ENCODE results near the gene B4GALT3.

Gene B4GALT3

DNA sequence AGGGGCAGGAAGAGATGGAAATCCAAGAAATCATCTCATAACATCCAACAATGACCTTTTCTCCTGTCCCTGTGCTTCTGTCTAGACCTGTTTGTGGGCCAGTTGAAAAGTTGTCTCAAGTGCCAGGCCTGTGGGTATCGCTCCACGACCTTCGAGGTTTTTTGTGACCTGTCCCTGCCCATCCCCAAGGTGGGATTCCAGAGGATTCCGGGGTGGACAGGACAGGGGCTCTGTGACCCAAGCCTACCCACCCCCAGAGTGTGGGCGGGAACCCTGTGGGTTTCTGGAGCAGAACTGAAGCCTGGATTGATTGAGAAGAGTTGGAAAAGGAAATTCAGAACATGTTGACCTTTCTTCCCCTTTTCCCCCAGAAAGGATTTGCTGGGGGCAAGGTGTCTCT is 13.5 kb downstream of the B4GALT3 start:
- DNase-seq (ENCODE audit: low read depth in 2 of 2): no peak

DNA sequence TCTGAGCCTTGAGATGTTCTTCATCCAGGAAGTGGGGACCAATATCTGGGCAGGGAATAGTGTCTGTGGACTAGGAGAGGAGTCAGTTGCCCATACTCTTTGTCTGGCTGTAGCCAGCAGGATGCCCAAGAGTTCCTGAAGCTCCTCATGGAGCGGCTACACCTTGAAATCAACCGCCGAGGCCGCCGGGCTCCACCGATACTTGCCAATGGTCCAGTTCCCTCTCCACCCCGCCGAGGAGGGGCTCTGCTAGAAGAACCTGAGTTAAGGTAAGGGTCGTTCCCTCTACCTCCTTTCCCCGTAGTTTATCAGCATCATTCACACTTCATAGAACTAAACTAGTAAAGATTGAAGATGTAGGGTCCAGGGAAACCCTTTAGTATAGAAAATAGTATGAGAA is 14.5 kb downstream of the B4GALT3 start:
- DNase-seq (ENCODE audit: low read depth in 2 of 2): no peak

GRCh38 chr1:161162052-161162451 is 15.3 kb downstream of the B4GALT3 start:
- DNase-seq (ENCODE audit: low read depth in 2 of 2): no peak

- no peak for DNase-seq (ENCODE audit: low read depth in 2 of 2)
Observed at GRCh38 chr1:161161652-161162051, 15.7 kb downstream of the B4GALT3 start.

DNA sequence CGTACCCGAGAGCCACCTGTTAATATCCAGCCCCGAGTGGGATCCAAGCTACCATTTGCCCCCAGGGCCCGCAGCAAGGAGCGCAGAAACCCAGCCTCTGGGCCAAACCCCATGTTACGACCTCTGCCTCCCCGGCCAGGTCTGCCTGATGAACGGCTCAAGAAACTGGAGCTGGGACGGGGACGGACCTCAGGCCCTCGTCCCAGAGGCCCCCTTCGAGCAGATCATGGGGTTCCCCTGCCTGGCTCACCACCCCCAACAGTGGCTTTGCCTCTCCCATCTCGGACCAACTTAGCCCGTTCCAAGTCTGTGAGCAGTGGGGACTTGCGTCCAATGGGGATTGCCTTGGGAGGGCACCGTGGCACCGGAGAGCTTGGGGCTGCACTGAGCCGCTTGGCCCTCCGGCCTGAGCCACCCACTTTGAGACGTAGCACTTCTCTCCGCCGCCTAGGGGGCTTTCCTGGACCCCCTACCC is 16.6 kb downstream of the B4GALT3 start:
- no peak for DNase-seq (ENCODE audit: low read depth in 2 of 2)

GRCh38 chr1:161159913-161160243 is 17.4 kb downstream of the B4GALT3 start:
- DNase-seq (ENCODE audit: low read depth in 2 of 2): no peak

DNA sequence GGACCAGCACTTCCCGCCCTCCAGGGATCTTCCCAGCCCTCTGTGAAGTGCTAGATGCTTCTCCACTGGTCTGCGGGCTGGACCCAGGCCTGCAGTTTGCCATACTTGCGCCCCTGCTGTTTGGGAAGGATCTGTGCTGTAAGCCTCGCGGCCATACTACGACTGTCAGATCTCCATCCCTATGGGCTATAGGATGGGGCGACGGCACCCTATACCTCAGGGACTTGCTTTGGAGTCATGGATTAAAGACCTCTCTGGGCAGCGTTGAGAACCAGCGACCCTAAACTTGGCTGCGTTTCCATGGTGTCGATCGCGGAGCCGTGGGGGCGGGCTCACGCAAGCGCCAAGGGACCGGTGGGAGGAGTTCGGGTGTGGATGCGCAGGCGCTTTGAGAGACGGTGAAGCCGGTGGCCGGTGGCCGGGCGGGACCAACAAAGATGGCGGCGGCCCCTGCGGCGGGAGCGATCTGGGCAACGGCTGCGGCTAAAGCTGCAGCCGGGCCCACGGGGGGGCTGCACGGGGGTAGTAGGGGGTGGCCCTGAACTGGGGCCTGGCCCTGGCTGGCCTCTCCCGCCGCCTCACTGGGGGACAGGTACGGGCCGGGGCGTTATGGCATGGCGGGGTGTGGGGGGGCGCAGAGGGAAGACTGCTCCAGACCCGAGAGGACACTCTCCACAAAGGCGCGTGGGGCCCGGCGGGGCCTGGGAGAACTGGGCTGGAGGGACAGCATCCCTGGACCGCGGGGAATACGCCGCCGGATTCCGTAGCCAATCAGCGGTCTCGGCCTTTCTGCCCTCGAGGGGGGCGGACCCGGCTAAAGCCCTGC is 18.0 kb downstream of the B4GALT3 start, which contains the start of gene USP21:
TSS of gene USP21 (plus strand) at position 414 of the 826 bp plus-strand sequence. CDS start 1,141 bp downstream, outside the sequence.
- peak; percentile 63 for DNase-seq (ENCODE audit: low read depth in 2 of 2)

GRCh38 chr1:161158316-161159010 is 18.8 kb downstream of the B4GALT3 start:
- DNase-seq (ENCODE audit: low read depth in 2 of 2): no peak

DNA sequence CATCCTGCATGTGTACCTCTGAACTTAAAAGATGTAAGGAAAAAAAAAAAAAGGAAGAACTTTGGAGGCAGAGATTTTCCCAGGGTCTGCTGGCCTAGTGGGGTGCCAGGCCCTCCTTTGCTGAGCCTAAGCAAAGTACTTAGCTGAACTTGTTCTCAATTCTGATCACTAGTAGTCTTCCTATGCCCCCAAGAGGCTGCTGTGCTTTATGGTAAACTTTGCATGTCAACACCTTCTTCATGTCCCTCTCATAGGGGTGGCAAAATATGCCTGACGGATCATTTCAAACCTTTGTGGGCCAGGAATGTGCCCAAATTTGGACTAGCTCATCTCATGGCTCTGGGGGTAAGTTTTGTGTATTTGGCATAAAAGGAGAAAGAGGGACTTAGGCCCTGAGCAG is 19.4 kb downstream of the B4GALT3 start:
- DNase-seq (ENCODE audit: low read depth in 2 of 2): no peak

DNA sequence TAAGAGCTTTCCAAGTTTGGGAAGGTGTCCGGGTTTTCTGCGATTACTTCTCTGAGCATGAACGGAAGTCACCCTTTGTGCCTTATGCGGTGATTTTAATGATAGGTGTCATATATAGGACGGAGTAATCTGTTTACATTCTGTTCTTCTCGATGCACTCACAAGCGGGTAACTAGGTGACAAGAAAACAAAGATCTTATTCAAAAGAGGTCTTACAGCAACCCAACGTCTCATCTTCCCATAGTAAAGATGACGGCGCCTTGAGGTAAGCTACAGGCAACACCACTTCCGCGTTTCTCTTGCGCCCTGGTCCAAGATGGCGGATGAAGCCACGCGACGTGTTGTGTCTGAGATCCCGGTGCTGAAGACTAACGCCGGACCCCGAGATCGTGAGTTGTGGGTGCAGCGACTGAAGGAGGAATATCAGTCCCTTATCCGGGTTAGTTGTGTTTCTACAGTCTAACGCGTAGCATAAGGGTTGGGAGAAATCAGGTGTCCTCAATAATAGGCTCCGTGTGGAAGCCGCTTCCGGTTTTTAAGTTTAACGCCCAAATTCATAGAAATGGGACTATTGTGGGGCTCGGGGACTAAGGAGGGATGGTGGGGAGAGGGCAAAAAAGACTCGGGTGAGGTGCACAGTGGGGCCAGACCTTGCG is 23.5 kb downstream of the B4GALT3 start, which contains the start of gene UFC1:
TSS of gene UFC1 (plus strand) at position 297 of the 656 bp plus-strand sequence. CDS start at position 317, 20 bp downstream.
- peak; percentile 67 to 73 for DNase-seq (ENCODE audit: low read depth in 2 of 2)

DNA sequence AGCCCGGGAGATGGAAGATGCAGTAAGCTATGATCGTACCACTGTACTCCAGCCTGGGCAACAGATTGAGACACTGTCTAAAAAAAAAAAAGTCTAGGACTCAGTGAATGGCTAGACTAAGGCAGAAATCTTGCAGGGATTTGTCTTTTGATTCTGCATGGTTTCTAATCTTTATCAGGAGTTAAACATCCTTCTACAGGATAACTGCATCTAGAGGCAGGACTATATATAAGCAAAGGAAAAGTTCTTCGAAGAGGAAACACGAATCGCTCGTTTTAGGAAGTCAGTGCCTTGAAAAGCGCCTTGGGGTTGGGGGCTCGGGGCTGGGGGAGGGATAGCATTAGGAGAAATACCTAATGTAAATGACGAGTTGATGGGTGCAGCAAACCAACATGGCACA is 24.1 kb downstream of the B4GALT3 start:
- DNase-seq (ENCODE audit: low read depth in 2 of 2): no peak

DNA sequence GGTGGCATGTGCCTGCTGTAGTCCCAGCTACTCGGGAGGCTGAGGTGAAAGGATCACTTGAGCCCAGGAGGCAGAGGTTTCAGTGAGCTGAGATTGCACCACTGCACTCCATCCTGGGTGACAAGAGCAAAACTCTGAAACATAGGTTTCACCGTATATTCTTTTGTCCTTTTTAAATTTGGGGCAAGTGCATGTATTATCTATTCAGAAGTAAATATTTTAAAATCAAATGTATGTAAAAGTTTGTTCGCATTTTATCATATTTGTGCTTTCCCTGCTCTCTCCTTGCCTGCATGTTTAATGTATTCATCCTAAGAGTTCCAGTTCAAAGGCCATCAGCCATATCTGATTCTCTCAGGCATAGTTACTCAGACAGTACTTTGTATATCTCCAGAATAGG is 31.5 kb downstream of the B4GALT3 start:
- DNase-seq (ENCODE audit: low read depth in 2 of 2): no peak

GRCh38 chr1:161140755-161141400 is 36.4 kb downstream of the B4GALT3 start:
- DNase-seq (ENCODE audit: low read depth in 2 of 2): no peak

- no peak for DNase-seq (ENCODE audit: low read depth in 2 of 2)
Observed at GRCh38 chr1:161139766-161140165, 37.5 kb downstream of the B4GALT3 start.

DNA sequence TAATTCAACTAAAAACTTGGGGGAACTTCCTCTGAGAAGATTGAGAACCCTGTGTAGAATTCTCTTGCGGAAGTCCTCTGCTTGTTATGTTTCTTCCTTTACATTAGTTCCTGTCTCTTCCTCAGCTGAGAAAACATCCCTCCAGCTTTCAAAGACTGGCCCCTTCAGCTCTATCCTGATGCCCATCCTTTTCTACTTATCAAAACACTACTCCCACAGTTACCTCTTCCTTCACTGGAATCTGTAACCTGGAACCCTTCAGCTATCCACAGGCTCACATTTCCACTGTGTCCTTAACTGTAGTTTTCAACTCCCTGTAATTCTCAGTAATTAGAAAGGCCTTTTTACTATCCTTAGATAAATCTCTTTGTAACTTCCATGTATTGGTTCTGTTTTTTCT is 38.9 kb downstream of the B4GALT3 start:
- no peak for DNase-seq (ENCODE audit: low read depth in 2 of 2)

GRCh38 chr1:161137881-161138280 is 39.4 kb downstream of the B4GALT3 start:
- no peak for DNase-seq (ENCODE audit: low read depth in 2 of 2)

- no peak for DNase-seq (ENCODE audit: low read depth in 2 of 2)
Observed at GRCh38 chr1:161133220-161133740, 44.0 kb downstream of the B4GALT3 start.

DNA sequence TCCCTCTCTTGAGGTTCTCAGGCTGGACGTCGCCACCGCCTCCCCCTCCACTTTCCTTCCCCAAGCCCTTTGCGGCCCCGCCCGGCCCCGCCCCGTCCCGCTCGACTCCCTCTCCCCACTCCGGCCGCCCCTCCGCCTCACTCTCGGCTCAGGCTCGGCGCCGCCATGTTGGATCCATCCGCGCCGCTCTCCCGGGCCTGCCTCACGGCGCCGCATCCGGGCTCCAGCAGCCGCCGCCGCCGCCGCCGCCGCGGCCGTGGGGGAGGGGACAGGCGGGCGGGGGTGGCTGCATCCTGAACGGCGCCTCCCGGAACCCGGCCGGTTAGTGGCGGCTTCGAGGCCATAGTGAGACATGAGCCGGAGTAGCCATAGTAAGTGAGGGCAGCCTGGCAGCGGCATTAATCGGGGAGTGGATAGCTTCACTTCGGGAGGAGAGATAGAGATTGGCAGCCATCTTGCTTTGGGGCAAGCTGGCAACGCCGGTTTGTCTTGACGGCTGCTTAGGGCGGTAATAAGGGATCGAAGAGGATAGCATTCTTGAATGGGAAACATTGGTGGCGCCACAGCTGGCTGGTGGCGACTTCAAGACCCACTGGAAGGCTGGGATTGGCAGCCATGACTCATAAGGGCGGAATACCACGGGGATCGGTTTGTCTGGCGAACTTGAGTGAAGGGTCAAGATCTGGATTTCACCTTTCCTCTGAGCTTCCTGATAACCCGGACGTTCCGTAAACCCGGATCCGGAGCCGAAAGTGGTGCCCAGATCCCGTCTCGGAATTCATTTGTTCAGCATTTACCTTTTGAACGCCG is 44.7 kb downstream of the B4GALT3 start, which contains the start of gene DEDD:
TSS of gene DEDD (minus strand) at position 258 of the 810 bp plus-strand sequence. CDS start 8,205 bp downstream, outside the sequence.
- DNase-seq (ENCODE audit: low read depth in 2 of 2): peak; percentile 93 to 94

DNA sequence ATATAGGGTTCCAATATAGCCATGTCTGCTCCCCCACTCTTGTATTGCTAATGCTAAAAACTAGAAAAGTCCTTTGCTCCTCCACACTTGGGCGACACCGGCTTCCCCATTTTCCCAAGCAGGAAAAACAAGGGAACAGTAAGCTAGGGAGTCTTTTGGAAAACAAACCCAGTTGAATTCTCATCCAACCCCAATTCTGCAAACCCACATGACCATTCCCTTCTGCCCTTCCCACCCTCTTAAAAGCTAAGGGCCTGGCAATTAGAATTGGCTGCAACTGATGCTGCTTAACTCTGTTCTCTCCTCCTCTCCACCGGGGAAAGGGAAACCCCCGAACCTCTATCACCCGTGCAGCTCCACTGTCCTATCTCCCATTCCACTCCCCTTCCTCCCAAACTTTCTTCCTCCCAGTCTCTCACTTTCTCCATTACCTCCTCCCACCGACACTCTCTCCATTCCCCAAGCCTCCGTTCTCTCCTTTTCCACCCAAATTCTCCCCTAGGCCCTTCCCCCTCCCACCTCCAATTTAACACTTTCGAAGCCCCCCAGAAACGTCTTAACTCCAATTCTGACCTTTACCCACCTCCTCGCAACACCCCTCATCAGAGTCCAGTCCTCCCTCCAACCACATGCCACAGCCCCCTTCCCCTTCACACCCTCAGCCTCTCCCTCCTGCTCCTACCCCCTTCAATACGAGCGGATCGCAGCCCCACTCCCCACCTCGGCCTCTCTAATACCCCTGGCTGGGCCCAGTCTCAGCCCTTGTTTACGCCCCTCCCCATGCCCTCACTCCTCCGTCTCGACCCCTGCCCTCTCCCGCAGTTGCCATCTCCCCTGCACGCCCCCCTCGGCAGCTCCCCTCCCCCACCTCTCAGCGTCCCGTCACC is 45.5 kb downstream of the B4GALT3 start:
- no peak for DNase-seq (ENCODE audit: low read depth in 2 of 2)

DNA sequence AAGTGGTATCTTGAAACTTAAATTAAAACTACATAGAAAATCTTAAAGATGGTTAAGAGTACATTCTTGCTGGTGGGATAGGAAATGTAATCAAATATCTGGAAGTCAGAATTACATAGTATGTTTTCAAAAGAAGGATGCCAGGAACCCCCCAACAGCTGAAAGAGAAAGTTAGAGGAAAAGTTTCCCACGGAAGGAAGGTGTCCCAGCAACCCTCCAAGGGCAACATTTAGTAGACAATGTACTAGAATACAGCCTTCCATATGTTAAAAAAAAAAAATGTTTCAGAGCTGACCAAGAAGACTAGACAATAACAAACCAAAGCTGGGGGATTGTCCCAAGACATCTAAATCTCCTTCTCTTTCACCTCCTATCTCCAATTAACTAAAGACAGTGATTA is 47.0 kb downstream of the B4GALT3 start:
- DNase-seq (ENCODE audit: low read depth in 2 of 2): no peak

Measured in fibroblast of skin of left biceps (primary cell).